ENCODE results near the gene NPDC1.
"Not testable (repeated sequence)": the region's sequence is repeated elsewhere in the genome, so short reads cannot be mapped to it uniquely, and the experiment has no call there.

NPDC1 gene

GRCh38 chr9:137075275-137075775, 29.3 kb upstream of the NPDC1 start:
- no peak for DNase-seq (ENCODE audit: low read depth)

DNA sequence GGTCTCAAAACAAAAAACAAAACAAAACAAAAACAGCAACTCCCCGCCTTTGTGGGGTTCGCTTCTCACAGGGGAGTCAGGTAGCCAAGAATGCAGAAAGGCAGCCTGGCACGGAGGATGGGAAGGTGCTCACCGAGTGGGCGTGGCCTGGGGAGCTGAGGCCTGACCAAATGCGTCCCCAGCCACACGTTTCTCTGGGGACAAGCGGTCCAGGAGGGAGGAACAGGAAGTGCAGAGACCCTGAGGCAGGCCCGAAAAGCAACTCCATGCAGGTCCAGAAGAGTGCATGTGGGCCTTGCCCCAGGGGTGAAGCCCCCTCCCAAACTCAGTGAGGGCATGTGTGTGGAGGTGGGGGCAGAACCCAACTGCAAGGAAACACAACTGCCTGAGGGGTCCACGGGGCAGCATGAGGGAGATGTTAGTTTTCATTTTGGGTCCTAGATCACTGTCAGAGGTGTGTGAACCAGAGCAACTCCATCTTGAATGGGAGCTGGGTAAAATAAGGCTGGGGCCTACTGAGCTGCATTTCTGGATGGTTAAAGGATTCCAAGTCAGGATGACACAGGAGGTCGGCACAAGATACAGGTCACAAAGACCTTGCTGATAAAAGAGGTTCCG, 28.8 kb upstream of the NPDC1 start:
- no peak for DNase-seq (ENCODE audit: low read depth)

GRCh38 chr9:137073992-137074399, 28.0 kb upstream of the NPDC1 start:
- no peak for DNase-seq (ENCODE audit: low read depth)

DNA sequence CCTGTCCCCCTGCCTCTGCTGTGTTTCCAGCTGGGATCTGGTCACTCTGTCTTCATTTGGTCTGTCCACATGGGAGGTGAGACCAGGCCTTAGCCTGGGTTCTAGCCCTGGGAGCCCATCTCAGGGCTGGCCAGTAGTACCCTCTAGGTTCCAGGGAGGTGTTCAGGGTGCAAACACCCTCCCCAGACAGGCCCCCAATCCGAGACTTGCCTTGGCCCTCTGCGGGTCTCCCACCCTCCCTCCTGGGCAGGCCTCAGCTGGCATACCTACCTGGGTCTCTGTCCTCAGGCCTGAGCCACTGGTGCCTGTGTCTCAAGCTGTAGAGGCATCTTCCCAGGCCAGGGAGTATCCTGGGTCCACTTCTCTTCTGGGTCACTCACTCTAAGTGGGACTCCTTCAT, 25.3 kb upstream of the NPDC1 start:
- DNase-seq (ENCODE audit: low read depth), result no peak

- DNase-seq (ENCODE audit: low read depth), result no peak
These were observed 24.9 kb upstream of the NPDC1 start for GRCh38 chr9:137070906-137071275.

DNA sequence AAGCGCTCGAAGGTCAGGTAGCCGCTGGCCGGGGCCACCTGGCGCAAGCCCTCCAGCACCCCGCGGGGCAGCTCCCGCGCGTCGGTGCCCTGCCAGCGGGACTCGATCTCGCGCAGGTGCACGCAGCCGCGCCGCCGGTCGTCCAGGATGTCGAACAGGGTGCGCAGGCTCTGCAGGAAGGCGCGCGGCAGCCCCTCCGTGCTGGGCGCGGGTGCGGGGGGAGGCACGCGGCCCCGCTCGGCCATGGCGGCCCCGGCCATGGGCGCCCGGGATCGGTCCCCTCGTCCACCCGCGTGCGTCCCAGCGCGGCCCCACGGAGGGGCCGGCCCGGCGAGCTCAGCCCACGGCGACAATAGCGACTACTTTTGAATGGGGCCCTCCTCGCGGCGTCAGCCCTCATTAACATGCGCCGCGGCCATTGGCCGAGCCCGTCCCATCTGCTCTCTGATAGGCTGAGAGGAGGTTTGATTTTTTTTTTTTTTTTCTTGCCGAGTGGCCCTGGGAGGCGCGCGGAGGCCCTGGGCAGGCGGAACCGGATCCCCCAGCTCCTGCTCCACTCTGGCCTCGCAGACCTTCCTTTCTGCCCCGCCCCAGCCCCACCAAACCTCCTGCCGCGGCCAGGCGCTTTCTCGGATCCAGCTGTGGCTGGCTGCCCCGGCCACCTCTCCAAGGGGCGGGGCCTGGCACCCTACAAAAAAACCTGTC, 24.4 kb upstream of the NPDC1 start, which contains the start of gene SAPCD2:
Gene SAPCD2, minus strand, starts transcription at position 357 of the 705 bp plus-strand sequence. Its CDS starts 97 bp downstream, at position 260.
- DNase-seq (ENCODE audit: low read depth), result peak; percentile 65

DNA sequence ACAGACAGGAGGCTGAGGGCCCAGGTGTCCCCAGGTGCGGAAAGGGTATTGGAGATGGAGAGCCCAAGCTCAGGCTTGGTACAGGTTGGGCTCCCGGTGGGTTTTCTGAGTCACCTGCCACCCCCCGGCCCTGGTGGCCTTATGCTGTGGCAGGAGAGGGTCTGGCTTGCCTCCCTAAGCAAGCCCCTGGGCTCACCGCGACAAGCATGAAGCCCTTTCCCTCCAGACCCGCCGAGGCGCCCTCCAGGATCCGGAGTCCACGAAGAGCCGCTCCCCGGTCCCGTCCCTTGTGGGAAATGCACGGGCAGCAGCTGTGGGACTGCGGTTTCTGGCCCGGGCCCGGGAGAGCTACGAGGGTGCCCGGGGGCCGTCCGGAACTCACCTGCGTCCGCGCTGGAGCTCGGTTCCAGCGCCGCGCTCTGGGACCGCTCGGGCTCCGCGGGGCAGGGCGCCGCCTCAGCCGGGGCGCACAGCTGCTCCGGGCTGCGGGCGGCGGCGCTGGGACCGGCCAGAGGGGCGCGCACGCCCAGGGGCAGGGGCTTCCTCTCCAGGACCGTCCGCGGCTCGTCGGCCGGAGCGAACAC, 23.6 kb upstream of the NPDC1 start:
- DNase-seq (ENCODE audit: low read depth), result no peak

- DNase-seq (ENCODE audit: low read depth), result no peak
These were observed 22.8 kb upstream of the NPDC1 start for GRCh38 chr9:137068539-137069507.

DNA sequence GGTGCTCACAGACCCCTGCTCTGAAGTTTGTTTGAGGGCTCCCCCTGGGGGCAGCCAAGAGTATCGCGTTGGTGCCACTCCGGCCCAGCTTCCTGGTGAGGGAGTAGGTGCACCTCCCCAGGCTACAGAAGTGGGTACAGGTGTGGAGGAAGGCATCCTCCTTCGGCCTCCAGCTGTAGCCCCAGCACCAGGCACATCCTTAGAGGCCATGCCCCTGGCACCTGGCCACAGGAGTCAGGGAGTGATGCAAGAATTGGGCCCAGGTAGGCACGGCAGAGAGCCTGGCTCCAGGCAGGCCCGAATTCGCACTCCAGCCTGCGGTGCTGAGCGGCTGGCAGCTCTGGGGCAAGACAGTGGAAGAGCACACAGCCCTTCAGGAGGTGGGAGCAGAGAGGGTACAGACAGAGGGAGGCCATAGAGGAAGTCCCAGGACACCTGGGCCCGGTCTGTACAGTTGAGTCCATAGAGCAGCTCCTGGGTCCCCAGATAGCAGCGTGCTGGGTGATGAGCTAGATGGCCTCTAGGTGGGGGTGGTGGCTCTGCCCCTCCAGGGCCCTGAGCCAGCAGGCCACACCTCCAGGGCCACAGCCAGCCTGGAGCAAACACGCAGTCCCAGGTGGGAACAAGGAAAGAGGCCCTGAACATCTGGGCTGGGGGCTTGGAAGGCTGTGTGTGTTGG, 22.0 kb upstream of the NPDC1 start:
- DNase-seq (ENCODE audit: low read depth), result no peak

GRCh38 chr9:137066096-137066861, 20.3 kb upstream of the NPDC1 start:
- DNase-seq (ENCODE audit: low read depth), result no peak

- no peak for DNase-seq (ENCODE audit: low read depth)
These were observed 19.5 kb upstream of the NPDC1 start for GRCh38 chr9:137065336-137065967.

GRCh38 chr9:137064880-137065164, 18.8 kb upstream of the NPDC1 start:
- no peak for DNase-seq (ENCODE audit: low read depth)

DNA sequence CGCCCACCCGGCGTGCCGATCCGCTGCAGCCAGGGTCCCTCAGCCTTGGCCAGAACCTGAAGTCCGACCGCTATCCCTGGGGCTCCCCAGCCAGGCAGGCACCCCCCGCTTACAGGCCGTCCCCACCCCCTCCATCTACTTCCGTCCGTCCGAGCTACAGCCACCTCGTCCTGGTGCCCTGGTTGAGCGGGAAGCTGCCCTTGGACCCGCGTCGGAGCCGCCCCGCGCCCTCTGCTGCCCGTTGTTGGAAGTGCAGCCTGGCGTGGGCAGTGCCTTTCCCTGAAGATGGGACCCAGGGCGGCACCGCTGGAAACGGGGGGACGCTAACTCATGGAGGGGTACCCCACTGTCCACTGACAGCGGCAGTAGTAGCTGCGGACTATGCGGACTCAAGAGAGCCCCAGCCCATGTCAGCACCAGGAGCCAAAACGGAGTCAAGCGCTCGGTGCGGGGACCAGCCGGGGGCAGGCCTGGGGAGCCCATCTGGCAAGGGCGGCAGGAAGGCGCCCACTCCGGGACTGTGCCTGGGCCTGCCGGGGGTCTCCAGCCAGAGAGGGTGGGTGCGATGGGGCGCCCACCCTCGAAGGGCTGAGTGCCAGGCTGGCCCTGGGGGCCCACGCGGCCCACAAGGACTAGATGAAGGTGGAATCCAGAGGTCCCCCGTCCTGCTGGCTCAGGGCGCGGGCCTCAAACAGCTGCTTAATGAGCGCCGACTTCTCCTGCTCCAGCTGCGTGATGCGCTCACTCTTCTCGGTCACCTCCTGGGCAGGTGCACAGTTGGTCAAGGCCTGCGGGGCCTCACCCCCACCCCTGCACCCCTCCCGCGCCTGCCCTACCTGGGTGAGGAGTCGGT, 18.3 kb upstream of the NPDC1 start:
- no peak for DNase-seq (ENCODE audit: low read depth)

GRCh38 chr9:137063311-137064026, 17.5 kb upstream of the NPDC1 start:
- no peak for DNase-seq (ENCODE audit: low read depth)

GRCh38 chr9:137062798-137063197, 16.8 kb upstream of the NPDC1 start:
- not testable (repeated sequence) for DNase-seq (ENCODE audit: low read depth)

DNA sequence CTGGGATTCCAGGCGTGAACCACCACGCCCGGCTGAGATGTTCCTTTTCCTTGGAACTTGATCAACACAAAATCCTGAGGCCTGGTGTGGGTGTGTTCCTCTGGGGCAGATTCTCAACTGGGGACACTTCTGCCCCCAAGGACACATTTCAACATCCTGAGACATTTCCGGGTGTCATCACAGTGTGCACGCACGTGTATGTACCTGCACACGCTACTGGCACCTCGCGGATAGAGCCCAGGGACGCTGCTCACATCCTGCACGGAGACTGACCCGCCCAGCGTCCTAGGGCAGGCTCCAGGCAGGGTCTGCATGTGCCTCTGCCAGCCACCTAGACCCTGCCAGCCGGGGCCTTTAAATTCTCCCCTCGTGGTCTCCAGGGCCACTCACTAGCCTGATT, 16.4 kb upstream of the NPDC1 start:
- no peak for DNase-seq (ENCODE audit: low read depth)

DNA sequence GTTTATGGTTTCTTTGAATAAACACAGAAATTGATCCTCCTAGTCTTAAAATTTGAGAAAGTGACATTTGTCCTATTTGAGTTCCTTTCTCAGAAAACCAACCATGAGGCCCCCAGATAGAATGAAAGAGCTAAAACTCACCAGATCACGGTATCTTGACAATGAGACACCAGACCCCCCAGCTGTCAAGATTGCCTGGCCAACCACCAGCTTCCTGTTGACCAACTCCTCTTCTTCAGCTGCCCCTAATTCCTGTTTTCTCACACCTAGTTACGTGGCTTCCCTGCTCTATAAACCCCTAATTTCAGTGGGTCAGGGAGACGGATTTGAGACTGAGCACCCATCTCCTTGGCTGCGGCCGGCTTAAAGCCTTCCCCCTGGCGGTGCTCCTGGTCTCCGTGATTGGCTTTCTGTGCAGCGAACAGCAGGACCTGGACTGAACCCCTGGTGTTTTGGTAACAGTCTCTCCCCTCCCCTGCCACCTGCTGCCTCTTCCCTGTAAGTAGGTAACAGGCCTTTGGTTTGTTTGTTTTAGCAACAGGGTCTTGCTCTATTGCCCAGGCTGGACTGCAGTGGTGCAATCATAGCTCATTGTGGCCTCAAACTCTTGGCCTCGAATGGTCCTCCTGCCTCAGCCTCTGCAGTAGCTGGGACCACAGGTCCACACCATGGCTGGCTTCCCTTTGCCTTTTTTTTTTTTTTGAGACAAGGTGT, 12.7 kb upstream of the NPDC1 start:
- DNase-seq (ENCODE audit: low read depth), result no peak

DNA sequence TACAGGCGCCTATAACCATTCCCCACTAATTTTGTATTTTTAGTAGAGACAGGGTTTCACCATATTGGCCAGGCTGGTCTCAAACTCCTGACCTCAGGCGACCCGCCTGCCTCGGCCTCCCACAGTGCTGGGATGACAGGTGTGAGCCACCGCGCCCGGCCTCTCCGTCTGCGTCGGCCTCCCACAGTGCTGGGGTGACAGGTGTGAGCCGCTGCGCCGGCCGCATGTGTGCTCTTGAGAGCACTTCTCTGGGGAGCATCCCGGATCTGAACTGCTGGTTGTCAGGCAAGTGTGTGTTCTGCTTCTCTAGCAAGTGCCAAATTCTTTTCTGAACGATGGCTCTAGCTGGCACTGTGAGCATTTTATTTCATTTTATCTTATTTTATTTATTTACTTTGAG, 11.6 kb upstream of the NPDC1 start:
- DNase-seq (ENCODE audit: low read depth), result no peak

Data from stromal cell of bone marrow (primary cell).